Measurements from ENCODE around the gene RBM41. TPM values are rescaled to one million over a fixed set of nuclear protein-coding genes. Genes with fewer than 3 reads are reported as not detected.
A peak's percentile ranks its signal among the peaks of the same experiment; 100 is the strongest.

Gene RBM41
- total RNA-seq, 1 donor from 2014 or later: 4.6 TPM

- DNase-seq (ENCODE audit: low spot score in 2 of 2): no peak
- TF ChIP-seq CTCF (IDR thresholded peaks at IDR 0.05): no peak
- H3K9me3 ChIP-seq: no peaks in the 10 kb centered on the region
- no peak overlapping the region for H3K27ac ChIP-seq
- intact Hi-C loops (cut with DNase I): no loop called here
- no peaks in the 10 kb centered on the region for H3K36me3 ChIP-seq
- H3K27me3 ChIP-seq: no peaks in the 10 kb centered on the region
- no peaks in the 10 kb centered on the region for H3K4me1 ChIP-seq
- no peak overlapping the region for H3K4me3 ChIP-seq
These were observed 63.6 kb downstream of the RBM41 start for GRCh38 chrX:107054978-107055377.

- no peak overlapping the region for H3K27ac ChIP-seq
- no peaks in the 10 kb centered on the region for H3K27me3 ChIP-seq
- no peaks in the 10 kb centered on the region for H3K4me1 ChIP-seq
- no peak for TF ChIP-seq CTCF (IDR thresholded peaks at IDR 0.05)
- H3K4me3 ChIP-seq: no peak overlapping the region
- intact Hi-C loops (cut with DNase I): no loop called here
- H3K9me3 ChIP-seq: no peaks in the 10 kb centered on the region
- no peak for DNase-seq (ENCODE audit: low spot score in 2 of 2)
- no peaks in the 10 kb centered on the region for H3K36me3 ChIP-seq
These were observed 68.4 kb downstream of the RBM41 start for GRCh38 chrX:107050195-107050709.

- Histone ChIP-seq H3K4me3 (no peak overlapping the region), H3K9me3 (no peaks in the 10 kb centered on the region), H3K4me1 (no peaks in the 10 kb centered on the region), H3K36me3 (no peaks in the 10 kb centered on the region), H3K27ac (no peak overlapping the region), H3K27me3 (no peaks in the 10 kb centered on the region)
- TF ChIP-seq CTCF (IDR thresholded peaks at IDR 0.05): no peak
- intact Hi-C loops (cut with DNase I): no loop called here
- no peak for DNase-seq (ENCODE audit: low spot score in 2 of 2)
These were observed 71.0 kb downstream of the RBM41 start for GRCh38 chrX:107047622-107048021.

GRCh38 chrX:107029752-107030151 is 88.9 kb downstream of the RBM41 start:
- DNase-seq (ENCODE audit: low spot score in 2 of 2): no peak
- no peaks in the 10 kb centered on the region for H3K4me1 ChIP-seq
- intact Hi-C loops (cut with DNase I): no loop called here
- peaks cover 3% of the 10 kb centered on the region for H3K27me3 ChIP-seq
- H3K9me3 ChIP-seq: no peaks in the 10 kb centered on the region
- H3K27ac ChIP-seq: no peak overlapping the region
- H3K4me3 ChIP-seq: no peak overlapping the region
- H3K36me3 ChIP-seq: no peaks in the 10 kb centered on the region
- TF ChIP-seq CTCF (IDR thresholded peaks at IDR 0.05): no peak

GRCh38 chrX:107025545-107025944 is 93.1 kb downstream of the RBM41 start:
- H3K27me3 ChIP-seq: no peaks in the 10 kb centered on the region
- DNase-seq (ENCODE audit: low spot score in 2 of 2): no peak
- intact Hi-C loops (cut with DNase I): no loop called here

More at GRCh38 chrX:107025545-107025944, 93.1 kb downstream of the RBM41 start:
- TF ChIP-seq CTCF (IDR thresholded peaks at IDR 0.05): peak in 1 of 3 experiments; percentile 14
- Histone ChIP-seq H3K27ac (no peak overlapping the region), H3K4me1 (no peaks in the 10 kb centered on the region), H3K36me3 (no peaks in the 10 kb centered on the region), H3K4me3 (no peak overlapping the region), H3K9me3 (no peaks in the 10 kb centered on the region)
